WTC11 (cell line): ENCODE results near the gene TNNI2. TPM values are rescaled to one million over a fixed set of nuclear protein-coding genes. Genes with fewer than 3 reads are reported as not detected.
A peak's percentile ranks its signal among the peaks of the same experiment; 100 is the strongest.

Source experiments
- ATAC-seq: fragments of 200-7000 bp; cut with Tn5 transposase; 2 replicates; pipeline ENCODE4 v1.10.0; 2021; ENCODE audit warnings: mild to moderate bottlenecking, moderate library complexity
- CTCF ChIA-PET: fragments of 300-600 bp; sonication (Branson Sonifier 250); formaldehyde crosslinking; loops from one replicate; lab custom pipeline; 2021; ENCODE audit warnings: antibody characterized with exemption; lab: Charles Lee
- POLR2A ChIA-PET: fragments of 350-600 bp; sonication (Branson Sonifier 250); formaldehyde crosslinking; loops from one replicate; lab custom pipeline; 2021; ENCODE audit warnings: antibody characterized with exemption; lab: Charles Lee
- DNase-seq: peaks from one replicate; pipeline ENCODE4 v3.0.0; 2021; ENCODE audit warnings: low spot score
- H3K27ac Mint-ChIP-seq: 2 replicates; pipeline ENCODE4 v1.8.0; 2021; ENCODE audit warnings: mixed read lengths
- H3K27me3 Mint-ChIP-seq: 2 replicates; pipeline ENCODE4 v1.8.0; 2021; ENCODE audit warnings: low read depth, mild to moderate bottlenecking, moderate library complexity, mixed read lengths
- H3K36me3 Mint-ChIP-seq: 2 replicates; pipeline ENCODE4 v1.8.0; 2021; ENCODE audit warnings: mixed read lengths
- H3K4me1 Mint-ChIP-seq: 2 replicates; pipeline ENCODE4 v1.8.0; 2022; ENCODE audit warnings: mixed read lengths
- H3K4me3 Mint-ChIP-seq: 2 replicates; pipeline ENCODE4 v1.8.0; 2021; ENCODE audit warnings: mild to moderate bottlenecking, moderate library complexity, mixed read lengths
- H3K9me3 Mint-ChIP-seq: 2 replicates; pipeline ENCODE4 v1.8.0; 2021; ENCODE audit warnings: mixed read lengths
- CTCF ChIP-seq: fragments of 200-600 bp; IDR thresholded peaks from 2 replicates; pipeline ENCODE4 v1.8.0; 2022; ENCODE audit warnings: antibody characterized with exemption
- FOXP1 ChIP-seq: sonication (generic); formaldehyde crosslinking; IDR thresholded peaks from 2 replicates; pipeline ENCODE4 v1.8.0; 2022; ENCODE audit warnings: missing genetic modification reagents, mild to moderate bottlenecking, moderate library complexity, borderline replicate concordance
- HMGXB4 ChIP-seq: sonication (generic); formaldehyde crosslinking; IDR thresholded peaks from 2 replicates; pipeline ENCODE4 v1.8.1; 2023; ENCODE audit warnings: mild to moderate bottlenecking, moderate library complexity, missing genetic modification reagents
- NR2C2 ChIP-seq: sonication (generic); formaldehyde crosslinking; IDR thresholded peaks from 2 replicates; pipeline ENCODE4 v1.8.0; 2022; ENCODE audit warnings: mild to moderate bottlenecking, missing genetic modification reagents
- OVOL2 ChIP-seq: fragments of 250-450 bp; sonication (Bioruptor Pico); IDR thresholded peaks from 2 replicates; pipeline ENCODE4 v1.9.0; 2021; ENCODE audit warnings: mild to moderate bottlenecking, borderline replicate concordance
- TP53 ChIP-seq: sonication (generic); formaldehyde crosslinking; IDR thresholded peaks from 2 replicates; pipeline ENCODE4 v1.8.1; 2023; ENCODE audit warnings: mild to moderate bottlenecking, missing genetic modification reagents
- ZBTB21 ChIP-seq: sonication (generic); formaldehyde crosslinking; IDR thresholded peaks from 2 replicates; pipeline ENCODE4 v1.8.1; 2023; ENCODE audit warnings: mild to moderate bottlenecking, missing genetic modification reagents, borderline replicate concordance
- ZNF219 ChIP-seq: sonication (generic); formaldehyde crosslinking; IDR thresholded peaks from 2 replicates; pipeline ENCODE4 v1.8.0; 2023; ENCODE audit warnings: missing genetic modification reagents, mild to moderate bottlenecking, borderline replicate concordance
- ZNF232 ChIP-seq: sonication (generic); formaldehyde crosslinking; IDR thresholded peaks from 2 replicates; pipeline ENCODE4 v1.8.0; 2022; ENCODE audit warnings: mild to moderate bottlenecking, missing genetic modification reagents
- ZNF263 ChIP-seq: sonication (generic); formaldehyde crosslinking; IDR thresholded peaks from 2 replicates; pipeline ENCODE4 v1.8.1; 2022; ENCODE audit warnings: low read depth, mild to moderate bottlenecking, moderate library complexity, missing genetic modification reagents
- ZNF423 ChIP-seq: fragments of 250-450 bp; sonication (Bioruptor Pico); IDR thresholded peaks from 2 replicates; pipeline ENCODE4 v2.1.2; 2022; ENCODE audit warnings: mild to moderate bottlenecking, moderate library complexity
- total RNA-seq: library from RNA; stranded (reverse); gene quantifications from 3 replicates; pipeline ENCODE4 v1.2.3, GENCODE V29; 2021
- TF ChIP-seq, protein P1 (sequence below): sonication (generic); formaldehyde crosslinking; IDR thresholded peaks from 2 replicates; pipeline ENCODE4 v1.8.0; 2023; ENCODE audit warnings: missing genetic modification reagents, mild to moderate bottlenecking, borderline replicate concordance

The TNNI2 gene
- total RNA-seq, 1 experiment from 2014 or later, result not detected

GRCh38 chr11:1832211-1832919 lies 6.4 kb upstream of the TNNI2 start:
- DNase-seq (peak; percentile 77), ATAC-seq (peak; percentile 75)

DNA sequence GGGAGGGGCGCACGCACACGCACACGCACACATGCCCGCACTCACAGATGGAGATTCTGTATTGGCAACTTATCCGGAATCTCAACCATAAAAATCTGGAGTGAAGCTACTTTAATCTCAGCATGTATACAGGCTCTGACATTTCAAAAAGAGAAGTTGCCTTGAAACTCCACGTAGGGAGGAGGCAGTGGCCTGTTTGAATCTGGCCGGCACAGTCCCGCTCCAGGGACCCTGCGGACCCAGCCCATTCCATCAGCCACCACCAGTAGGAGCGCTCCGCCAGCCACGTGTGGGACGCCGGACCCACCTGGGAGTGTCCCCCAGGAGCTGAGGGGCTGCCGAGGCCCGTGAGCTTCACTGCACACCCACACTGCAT lies 5.9 kb upstream of the TNNI2 start:
- ChIA-PET CTCF (interaction anchor here (0.6 to 7.8 kb wide), 83 partner anchors 8 to 1144 kb away, joined by 3 to 271 read pairs (median 4); partner anchors contain the start of genes CTSD, TNNT3 and TSSC4), POLR2A (interaction anchor here (0.6 to 1.0 kb wide), 2 partner anchors 16 to 153 kb away, joined by 3 read pairs; no protein-coding TSS in a partner anchor)
- H3K36me3 Mint-ChIP-seq, result no peaks in the 10 kb centered on the region
- DNase-seq (peak; percentile 43), ATAC-seq (peak; percentile 44)
- H3K27ac Mint-ChIP-seq, result no peak overlapping the region
- peaks cover 5% of the 10 kb centered on the region for H3K27me3 Mint-ChIP-seq
- peak overlapping the region; percentile 49 for H3K4me3 Mint-ChIP-seq
- H3K4me1 Mint-ChIP-seq, result 0 out of 2 replicates have a peak, but pooled peaks cover 2% of the 10 kb centered on the region
- no peaks in the 10 kb centered on the region for H3K9me3 Mint-ChIP-seq
- TF ChIP-seq, protein P1, sequence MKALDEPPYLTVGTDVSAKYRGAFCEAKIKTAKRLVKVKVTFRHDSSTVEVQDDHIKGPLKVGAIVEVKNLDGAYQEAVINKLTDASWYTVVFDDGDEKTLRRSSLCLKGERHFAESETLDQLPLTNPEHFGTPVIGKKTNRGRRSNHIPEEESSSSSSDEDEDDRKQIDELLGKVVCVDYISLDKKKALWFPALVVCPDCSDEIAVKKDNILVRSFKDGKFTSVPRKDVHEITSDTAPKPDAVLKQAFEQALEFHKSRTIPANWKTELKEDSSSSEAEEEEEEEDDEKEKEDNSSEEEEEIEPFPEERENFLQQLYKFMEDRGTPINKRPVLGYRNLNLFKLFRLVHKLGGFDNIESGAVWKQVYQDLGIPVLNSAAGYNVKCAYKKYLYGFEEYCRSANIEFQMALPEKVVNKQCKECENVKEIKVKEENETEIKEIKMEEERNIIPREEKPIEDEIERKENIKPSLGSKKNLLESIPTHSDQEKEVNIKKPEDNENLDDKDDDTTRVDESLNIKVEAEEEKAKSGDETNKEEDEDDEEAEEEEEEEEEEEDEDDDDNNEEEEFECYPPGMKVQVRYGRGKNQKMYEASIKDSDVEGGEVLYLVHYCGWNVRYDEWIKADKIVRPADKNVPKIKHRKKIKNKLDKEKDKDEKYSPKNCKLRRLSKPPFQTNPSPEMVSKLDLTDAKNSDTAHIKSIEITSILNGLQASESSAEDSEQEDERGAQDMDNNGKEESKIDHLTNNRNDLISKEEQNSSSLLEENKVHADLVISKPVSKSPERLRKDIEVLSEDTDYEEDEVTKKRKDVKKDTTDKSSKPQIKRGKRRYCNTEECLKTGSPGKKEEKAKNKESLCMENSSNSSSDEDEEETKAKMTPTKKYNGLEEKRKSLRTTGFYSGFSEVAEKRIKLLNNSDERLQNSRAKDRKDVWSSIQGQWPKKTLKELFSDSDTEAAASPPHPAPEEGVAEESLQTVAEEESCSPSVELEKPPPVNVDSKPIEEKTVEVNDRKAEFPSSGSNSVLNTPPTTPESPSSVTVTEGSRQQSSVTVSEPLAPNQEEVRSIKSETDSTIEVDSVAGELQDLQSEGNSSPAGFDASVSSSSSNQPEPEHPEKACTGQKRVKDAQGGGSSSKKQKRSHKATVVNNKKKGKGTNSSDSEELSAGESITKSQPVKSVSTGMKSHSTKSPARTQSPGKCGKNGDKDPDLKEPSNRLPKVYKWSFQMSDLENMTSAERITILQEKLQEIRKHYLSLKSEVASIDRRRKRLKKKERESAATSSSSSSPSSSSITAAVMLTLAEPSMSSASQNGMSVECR (CRISPR knock-in tag), result 0 out of 2 replicates have a peak, but pooled peaks have one; percentile 8

More at GRCh38 chr11:1832211-1832919, 6.4 kb upstream of the TNNI2 start:
- H3K9me3 Mint-ChIP-seq, result no peaks in the 10 kb centered on the region
- POLR2A ChIA-PET, result interaction anchor here (0.6 to 1.0 kb wide), 2 partner anchors 17 to 153 kb away, joined by 3 read pairs; no protein-coding TSS in a partner anchor
- no peak for TF ChIP-seq OVOL2 (CRISPR knock-in tag)
- no peak for TF ChIP-seq ZNF219 (CRISPR knock-in tag)
- TF ChIP-seq, protein P1 (CRISPR knock-in tag), result 0 out of 2 replicates have a peak, but pooled peaks have one; percentile 16
- peak; percentile 75; the same call in 1 of the 2 replicates for TF ChIP-seq HMGXB4
- TF ChIP-seq ZNF263 (CRISPR knock-in tag), result no peak
- no peak for TF ChIP-seq NR2C2 (CRISPR knock-in tag)
- TF ChIP-seq ZNF423 (CRISPR knock-in tag), result peak; percentile 88
- TF ChIP-seq ZNF232 (CRISPR knock-in tag), result no peak
- 0 out of 2 replicates have a peak, but pooled peaks have one; percentile 8 for TF ChIP-seq TP53 (CRISPR knock-in tag)
- TF ChIP-seq FOXP1, result 0 out of 2 replicates have a peak, but pooled peaks have one; percentile 15
- TF ChIP-seq ZBTB21 (CRISPR knock-in tag), result 0 out of 2 replicates have a peak, but pooled peaks have one; percentile 54
- TF ChIP-seq CTCF, result peak; percentile 97
- TF ChIP-seq, all 79 proteins: peak for 7
- 0 out of 2 replicates have a peak, but pooled peaks cover 2% of the 10 kb centered on the region for H3K4me1 Mint-ChIP-seq
- CTCF ChIA-PET, result interaction anchor here (0.6 to 7.8 kb wide), 81 partner anchors 8 to 911 kb away, joined by 3 to 271 read pairs (median 5); partner anchors contain the start of genes CTSD, TNNT3 and TSSC4
- H3K27me3 Mint-ChIP-seq, result peaks cover 5% of the 10 kb centered on the region
- H3K27ac Mint-ChIP-seq, result no peak overlapping the region
- H3K36me3 Mint-ChIP-seq, result no peaks in the 10 kb centered on the region
- peak overlapping the region; percentile 49 for H3K4me3 Mint-ChIP-seq
